Heart left ventricle (tissue), 13 donors: ENCODE measurements around the gene TNIK.

Experiments used
- POLR2A ChIP-seq, 2 donors: fragments of 450-650 bp; IDR thresholded peaks; one replicate each; pipeline ENCODE4 v1.6.1; 2017; ENCODE audit warnings: antibody characterized with exemption in 2 of 2, mild to moderate bottlenecking in 2 of 2, moderate library complexity in 2 of 2
- TF ChIP-seq, protein P1 (sequence below), 12 donors: fragments of 200-600 bp; sonication (generic) in 4 of 12; IDR thresholded peaks; one replicate each; pipeline versions ENCODE4 v1.5.0 to v1.8.0; 2018 to 2022; ENCODE audit warnings: antibody characterized with exemption in 12 of 12, mild to moderate bottlenecking in 5 of 12
- donor health status: ischemic (EF 13 %, LVEDD 7.1; RV severe dilation, severe dysfunction).
- donor health status: DM: no; HTN: yes; CAD: no.
- donor health status: DM: no; HTN: no; CAD: no.
- donor health status: ischemic (EF 25% LVEDD 6.9; RV normal size, moderate dysfunction).
- donor health status: ischemic (EF 25% LVEDD 5.7; RV mildly dilated, moderate dysfunction).
- donor health status: ischemic (EF 35%, LVEDD 5.7; RV mildly dilated, moderate dysfunction).
- donor health status: nonischemic (EF 11% LVEDD 7.7; RV severe dilation, severe dysfunction).
- donor health status: DM: yes; HTN: yes; CAD: no.
- donor health status: PGD.
- donor health status: ischemic (EF 29% LVEDD 5.4; RV normal size, mild dysfunction).
- donor health status: nonischemic (EF 23%, LVEDD 6.1; RV moderate dilation, normal function).

DNA sequence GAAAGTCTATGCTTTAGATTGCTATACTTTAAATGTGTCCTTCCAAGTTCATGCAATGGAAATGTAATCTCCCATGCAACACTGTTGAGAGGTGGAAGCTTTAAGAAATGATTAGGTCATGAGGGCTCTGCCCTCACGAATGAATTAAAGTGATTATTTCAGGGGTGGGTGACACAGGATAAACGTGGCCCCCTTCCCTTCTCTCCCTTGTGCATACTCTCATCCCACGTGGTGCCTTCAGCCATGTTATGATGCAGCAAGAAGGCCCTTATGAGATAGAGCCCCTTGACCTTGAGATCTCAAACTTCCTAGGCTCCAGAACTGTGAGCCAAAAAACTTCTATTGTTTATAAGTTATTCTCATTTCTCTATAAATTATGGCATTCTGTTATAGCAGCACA is 183.3 kb downstream of the TNIK start:
- TF ChIP-seq POLR2A (IDR thresholded peaks at IDR 0.05): no peak
- TF ChIP-seq, protein P1, sequence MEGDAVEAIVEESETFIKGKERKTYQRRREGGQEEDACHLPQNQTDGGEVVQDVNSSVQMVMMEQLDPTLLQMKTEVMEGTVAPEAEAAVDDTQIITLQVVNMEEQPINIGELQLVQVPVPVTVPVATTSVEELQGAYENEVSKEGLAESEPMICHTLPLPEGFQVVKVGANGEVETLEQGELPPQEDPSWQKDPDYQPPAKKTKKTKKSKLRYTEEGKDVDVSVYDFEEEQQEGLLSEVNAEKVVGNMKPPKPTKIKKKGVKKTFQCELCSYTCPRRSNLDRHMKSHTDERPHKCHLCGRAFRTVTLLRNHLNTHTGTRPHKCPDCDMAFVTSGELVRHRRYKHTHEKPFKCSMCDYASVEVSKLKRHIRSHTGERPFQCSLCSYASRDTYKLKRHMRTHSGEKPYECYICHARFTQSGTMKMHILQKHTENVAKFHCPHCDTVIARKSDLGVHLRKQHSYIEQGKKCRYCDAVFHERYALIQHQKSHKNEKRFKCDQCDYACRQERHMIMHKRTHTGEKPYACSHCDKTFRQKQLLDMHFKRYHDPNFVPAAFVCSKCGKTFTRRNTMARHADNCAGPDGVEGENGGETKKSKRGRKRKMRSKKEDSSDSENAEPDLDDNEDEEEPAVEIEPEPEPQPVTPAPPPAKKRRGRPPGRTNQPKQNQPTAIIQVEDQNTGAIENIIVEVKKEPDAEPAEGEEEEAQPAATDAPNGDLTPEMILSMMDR (IDR thresholded peaks at IDR 0.05): no peak
